Measurements from ENCODE around the gene ERICH4.

GRCh38 chr19:41456342-41456918 is 13.5 kb downstream of the ERICH4 start:
- TF ChIP-seq CTCF (IDR thresholded peaks at IDR 0.05) (no peak), POLR2A (IDR thresholded peaks at IDR 0.05) (no peak)
